DND-41 (cell line): Measurements from ENCODE around the gene COL25A1.

Source experiments
- ATAC-seq: fragments of 200-7000 bp; cut with Tn5 transposase; 3 replicates; pipeline ENCODE4 v1.9.1; 2021; ENCODE audit warnings: low read depth; ENCODE audit not compliant: insufficient read depth
- DNase-seq: peaks from one replicate; pipeline ENCODE4 v3.0.0-alpha.2; 2020
- H2AFZ ChIP-seq: 2 replicates; pipeline ENCODE4 v1.6.0; 2012; ENCODE audit warnings: low read depth, low read length
- H3K27ac ChIP-seq: 2 replicates; pipeline ENCODE4 v1.5.1; 2012; ENCODE audit warnings: low read length, inconsistent platforms
- H3K27me3 ChIP-seq: fragments of 200-600 bp; sonication (generic); 2 replicates; pipeline ENCODE4 v1.6.0; 2012; ENCODE audit warnings: low read length, mild to moderate bottlenecking, inconsistent platforms; ENCODE audit not compliant: insufficient read depth, poor library complexity
- H3K36me3 ChIP-seq: 2 replicates; pipeline ENCODE4 v1.5.1; 2012; ENCODE audit warnings: low read length, inconsistent platforms; ENCODE audit not compliant: insufficient read depth
- H3K4me1 ChIP-seq: 2 replicates; pipeline ENCODE4 v1.5.1; 2012; ENCODE audit warnings: mild to moderate bottlenecking, low read length; ENCODE audit not compliant: insufficient read depth
- H3K4me2 ChIP-seq: 2 replicates; pipeline ENCODE4 v1.6.0; 2012; ENCODE audit warnings: mild to moderate bottlenecking, moderate library complexity, low read length, inconsistent platforms; ENCODE audit not compliant: insufficient read depth
- H3K4me3 ChIP-seq, 2 experiments: fragments of 200-600 bp in 1 of 2; shearing (Covaris generic) in 1 of 2; 2 replicates each; pipeline ENCODE4 v1.5.1; 2012 to 2016; ENCODE audit warnings: inconsistent platforms in 2 of 2, low read length in 2 of 2, mild to moderate bottlenecking in 2 of 2, low read depth in 1 of 2, moderate library complexity in 1 of 2
- H3K79me2 ChIP-seq: 2 replicates; pipeline ENCODE4 v1.6.0; 2012; ENCODE audit warnings: low read length, inconsistent platforms; ENCODE audit not compliant: insufficient read depth
- H3K9ac ChIP-seq: 2 replicates; pipeline ENCODE4 v1.6.0; 2012; ENCODE audit warnings: low read depth, mild to moderate bottlenecking, inconsistent platforms, low read length, moderate library complexity
- H3K9me3 ChIP-seq: 2 replicates; pipeline ENCODE4 v1.5.1; 2012; ENCODE audit warnings: low read length, moderate library complexity, mild to moderate bottlenecking, inconsistent platforms; ENCODE audit not compliant: insufficient read depth, severe bottlenecking
- H4K20me1 ChIP-seq: 2 replicates; pipeline ENCODE4 v1.6.0; 2012; ENCODE audit warnings: low read length; ENCODE audit not compliant: insufficient read depth
- CTCF ChIP-seq: IDR thresholded peaks from 2 replicates; pipeline ENCODE4 v1.5.1; 2012; ENCODE audit warnings: borderline replicate concordance, low read length, moderate library complexity, mild to moderate bottlenecking; ENCODE audit not compliant: poor library complexity, severe bottlenecking; ENCODE audit errors: extremely low read depth
- EZH2 ChIP-seq: IDR thresholded peaks from 3 replicates; pipeline ENCODE4 v1.6.1; 2012; ENCODE audit warnings: borderline replicate concordance, low read depth, mild to moderate bottlenecking, moderate library complexity, low read length, inconsistent platforms; ENCODE audit not compliant: severe bottlenecking

COL25A1 gene

GRCh38 chr4:108903464-108904221 is 398.8 kb downstream of the COL25A1 start:
- ATAC-seq = no peak
- Histone ChIP-seq H3K36me3 (no peaks in the 10 kb centered on the region), H3K4me3 (no peak overlapping the region), H3K79me2 (no peaks in the 10 kb centered on the region), H3K4me1 (peaks cover 17% of the 10 kb centered on the region), H3K9me3 (no peaks in the 10 kb centered on the region), H2AFZ (no peak overlapping the region), H3K27me3 (no peaks in the 10 kb centered on the region), H4K20me1 (no peaks in the 10 kb centered on the region), H3K9ac (no peak overlapping the region), H3K4me2 (no peak overlapping the region), H3K27ac (no peak overlapping the region)
- DNase-seq = no peak
- TF ChIP-seq EZH2 (no peak), CTCF (no peak)

- TF ChIP-seq EZH2 = no peak
- TF ChIP-seq CTCF = no peak
- Histone ChIP-seq H3K4me3 (no peak overlapping the region), H3K4me2 (no peak overlapping the region), H3K27ac (no peak overlapping the region), H3K27me3 (no peaks in the 10 kb centered on the region), H3K9me3 (no peaks in the 10 kb centered on the region), H3K9ac (no peak overlapping the region), H3K79me2 (no peaks in the 10 kb centered on the region), H2AFZ (no peak overlapping the region), H4K20me1 (no peaks in the 10 kb centered on the region), H3K4me1 (peaks cover 14% of the 10 kb centered on the region), H3K36me3 (no peaks in the 10 kb centered on the region)
- DNase-seq (no peak), ATAC-seq (no peak)
These were observed 399.7 kb downstream of the COL25A1 start for GRCh38 chr4:108902769-108903168.

DNA sequence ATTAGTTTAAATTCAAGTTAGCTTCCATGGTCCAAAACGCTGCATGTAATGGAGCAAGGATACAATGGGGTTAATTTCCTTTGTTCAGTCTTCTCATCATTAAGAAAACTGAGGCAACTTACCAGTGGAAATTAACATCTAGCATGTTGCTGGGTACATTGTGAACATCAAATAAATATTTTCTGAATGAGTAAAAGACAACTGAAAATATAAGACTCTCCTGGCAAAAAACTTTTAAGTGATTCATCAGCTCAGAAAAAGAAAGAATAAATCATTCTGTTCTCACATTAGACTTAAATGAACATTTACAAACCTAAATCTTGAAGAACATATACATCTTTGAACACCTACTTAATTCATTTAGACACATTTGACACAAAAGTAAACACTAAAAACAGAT is 401.2 kb downstream of the COL25A1 start:
- Histone ChIP-seq H3K79me2 (no peaks in the 10 kb centered on the region), H3K36me3 (no peaks in the 10 kb centered on the region), H3K27me3 (no peaks in the 10 kb centered on the region), H3K4me2 (no peak overlapping the region), H2AFZ (no peak overlapping the region), H3K4me1 (peaks cover 3% of the 10 kb centered on the region; the same call in 1 of the 2 replicates), H4K20me1 (no peaks in the 10 kb centered on the region), H3K9me3 (no peaks in the 10 kb centered on the region), H3K27ac (no peak overlapping the region), H3K9ac (no peak overlapping the region), H3K4me3 (no peak overlapping the region)
- ATAC-seq = no peak
- TF ChIP-seq CTCF (no peak), EZH2 (no peak)
- DNase-seq = no peak
